Measurements from ENCODE around the gene IL3. TPM values are rescaled to one million over a fixed set of nuclear protein-coding genes. Genes with fewer than 3 reads are reported as not detected.

The IL3 gene
- polyA plus RNA-seq, 1 donor from 2014 or later = not detected

DNA sequence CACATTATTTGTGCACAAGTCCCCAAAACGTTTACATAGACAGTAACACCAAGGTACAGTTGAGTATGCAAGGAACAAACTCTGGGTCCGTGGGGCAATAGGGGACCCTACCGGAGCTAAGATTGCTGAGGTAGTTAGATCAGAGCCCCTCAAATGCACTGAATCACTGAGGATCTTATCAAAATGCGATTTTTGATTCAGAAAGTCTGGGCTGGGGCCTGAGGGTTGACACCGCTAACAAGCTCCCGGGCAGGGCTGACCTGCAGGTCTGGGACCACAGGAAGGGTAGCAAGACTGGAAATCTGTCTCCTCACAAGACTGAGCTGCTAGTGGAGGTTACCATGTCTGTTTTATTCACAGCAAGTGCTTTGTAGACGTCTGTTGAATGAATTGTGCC, 1.8 kb upstream of the IL3 start:
- H3K4me1 Mint-ChIP-seq = peaks cover 0 to 9% (median 0%) of the 10 kb centered on the region in 3 donors
- H3K27me3 Mint-ChIP-seq = peaks cover 6% of the 10 kb centered on the region
- H3K27ac Mint-ChIP-seq = no peak overlapping the region
- no peaks in the 10 kb centered on the region for H3K36me3 Mint-ChIP-seq
- H3K4me3 Mint-ChIP-seq = no peak overlapping the region
- H3K9me3 Mint-ChIP-seq = no peaks in the 10 kb centered on the region

DNA sequence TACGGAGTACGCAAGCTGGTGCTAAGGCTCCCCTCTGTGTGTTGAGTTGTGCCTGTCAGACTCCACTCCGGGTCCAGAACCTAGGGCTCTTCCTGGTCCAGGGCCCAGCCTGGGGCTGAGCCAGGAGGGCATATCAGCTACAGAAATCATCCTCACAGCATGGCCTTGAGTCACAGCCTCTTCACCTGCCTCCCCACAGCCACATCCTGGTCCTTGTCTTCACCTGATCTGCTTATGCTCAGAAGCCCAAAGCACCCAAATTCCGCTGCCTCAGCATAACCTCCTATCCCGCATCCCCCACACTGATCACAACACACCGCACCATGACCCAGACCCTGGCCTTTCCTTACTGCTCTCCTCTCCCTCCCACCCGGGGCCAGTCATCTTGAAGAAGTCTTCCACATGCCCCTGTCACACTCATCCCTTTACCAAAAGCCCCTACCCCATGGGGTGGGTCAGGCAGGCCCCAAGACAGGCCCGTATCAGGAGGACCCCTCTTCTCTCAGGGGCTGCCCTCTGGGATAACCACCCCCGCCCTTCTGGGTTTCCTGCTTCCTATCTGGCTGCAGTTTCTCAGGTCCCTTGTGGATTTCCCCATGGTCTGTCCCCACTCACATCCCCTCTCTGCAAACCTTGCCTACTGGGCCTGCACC, 1.3 kb upstream of the IL3 start:
- Mint-ChIP-seq H3K27ac (no peak overlapping the region), H3K36me3 (no peaks in the 10 kb centered on the region), H3K4me3 (no peak overlapping the region), H3K4me1 (peaks cover 0 to 9% (median 0%) of the 10 kb centered on the region in 3 donors), H3K27me3 (peaks cover 6% of the 10 kb centered on the region), H3K9me3 (no peaks in the 10 kb centered on the region)

- H3K4me1 Mint-ChIP-seq = peaks cover 0 to 13% (median 2%) of the 10 kb centered on the region in 3 donors
- H3K4me3 Mint-ChIP-seq = no peak overlapping the region
- no peak overlapping the region for H3K27ac Mint-ChIP-seq
- H3K27me3 Mint-ChIP-seq = peaks cover 6% of the 10 kb centered on the region
- H3K9me3 Mint-ChIP-seq = no peaks in the 10 kb centered on the region
- H3K36me3 Mint-ChIP-seq = no peaks in the 10 kb centered on the region
These were observed 557 bp upstream of the IL3 start for GRCh38 chr5:132059696-132060500.

DNA sequence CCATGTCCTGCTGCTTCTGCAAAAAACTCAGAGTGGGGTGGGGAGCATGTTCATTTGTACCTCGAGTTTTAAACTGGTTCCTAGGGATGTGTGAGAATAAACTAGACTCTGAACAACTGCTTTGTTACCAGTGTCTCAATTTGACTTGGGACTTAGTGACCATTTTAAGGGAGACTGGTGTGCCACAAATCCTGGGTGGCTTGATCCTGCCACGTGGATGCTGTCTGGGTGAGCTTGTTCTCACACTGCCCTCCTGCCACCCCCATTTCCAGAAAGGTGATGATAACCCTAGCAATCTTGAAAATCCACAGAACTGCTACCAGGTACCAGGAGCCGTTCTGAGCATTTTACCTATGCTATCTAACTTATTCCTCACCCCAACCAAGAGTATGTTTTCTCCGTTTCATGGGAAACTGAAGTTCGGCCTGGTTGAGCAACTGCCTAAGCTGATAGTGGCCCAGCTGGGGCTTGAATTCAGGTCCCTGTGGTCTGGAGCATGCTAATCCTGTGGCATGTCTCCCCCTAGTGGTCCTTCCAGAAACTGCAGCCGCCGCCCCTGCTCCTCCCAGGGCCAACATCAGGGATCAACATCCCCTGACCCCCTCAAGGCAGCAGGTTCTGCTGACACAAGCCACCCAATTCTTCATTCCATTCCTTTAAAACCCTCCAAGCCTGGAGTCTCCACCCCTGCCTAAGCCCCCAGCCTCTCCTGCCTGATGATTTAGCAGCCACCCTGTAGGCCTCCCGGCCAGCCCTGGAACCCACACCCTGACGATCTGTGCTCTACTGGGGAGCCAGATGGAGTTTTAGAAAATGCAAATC, 2.8 kb downstream of the IL3 start:
- Mint-ChIP-seq H3K36me3 (no peaks in the 10 kb centered on the region), H3K27ac (peak overlapping the region in 1 of 3 donors; percentile 32), H3K27me3 (peaks cover 2% of the 10 kb centered on the region), H3K4me1 (peaks cover 2 to 18% (median 2%) of the 10 kb centered on the region in 3 donors), H3K4me3 (no peak overlapping the region), H3K9me3 (no peaks in the 10 kb centered on the region)

- H3K4me3 Mint-ChIP-seq = no peak overlapping the region
- peak overlapping the region in 2 of 3 donors; percentile 32 to 53 for H3K27ac Mint-ChIP-seq
- peaks cover 2 to 18% (median 2%) of the 10 kb centered on the region in 3 donors for H3K4me1 Mint-ChIP-seq
- H3K9me3 Mint-ChIP-seq = no peaks in the 10 kb centered on the region
- no peaks in the 10 kb centered on the region for H3K36me3 Mint-ChIP-seq
- peaks cover 2% of the 10 kb centered on the region for H3K27me3 Mint-ChIP-seq
These were observed 3.7 kb downstream of the IL3 start for GRCh38 chr5:132064140-132064539.

DNA sequence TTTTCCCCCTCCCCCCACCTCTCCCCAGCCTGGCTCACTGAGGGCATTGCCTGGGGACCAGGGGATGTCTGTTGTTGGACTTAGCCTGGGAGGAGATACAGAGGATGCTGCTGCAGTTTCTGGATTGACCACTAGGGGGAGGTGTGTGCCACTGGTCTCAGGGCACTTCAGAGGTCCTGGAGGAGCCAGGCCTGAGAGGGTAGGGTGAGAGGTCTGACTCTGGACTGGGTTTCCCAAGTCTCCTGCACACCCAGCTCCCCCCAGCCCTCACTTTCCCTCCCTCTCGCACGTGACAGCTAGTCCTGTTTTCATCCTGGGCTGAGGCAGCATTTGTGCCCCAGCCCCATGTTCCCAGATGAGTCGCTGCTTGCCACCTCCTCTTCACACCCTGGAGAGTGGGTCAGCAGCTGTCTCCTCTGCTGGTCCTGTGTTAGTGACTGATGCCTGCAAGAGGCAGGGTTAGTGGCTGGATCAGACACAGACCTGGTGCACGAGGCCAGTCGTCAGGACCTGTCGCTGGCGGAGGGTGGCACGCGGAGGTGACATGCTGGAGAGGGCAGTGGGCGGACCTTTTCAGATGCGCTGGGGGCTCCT, 4.4 kb downstream of the IL3 start:
- Mint-ChIP-seq H3K36me3 (no peaks in the 10 kb centered on the region), H3K9me3 (no peaks in the 10 kb centered on the region), H3K27ac (peak overlapping the region in 1 of 3 donors; percentile 31), H3K27me3 (peaks cover 2% of the 10 kb centered on the region), H3K4me1 (peaks cover 2 to 18% (median 2%) of the 10 kb centered on the region in 3 donors), H3K4me3 (no peak overlapping the region)

GRCh38 chr5:132065351-132065937, 5.0 kb downstream of the IL3 start:
- Mint-ChIP-seq H3K27me3 (peaks cover 2% of the 10 kb centered on the region), H3K36me3 (no peaks in the 10 kb centered on the region), H3K4me3 (no peak overlapping the region), H3K4me1 (peaks cover 2 to 18% (median 2%) of the 10 kb centered on the region in 3 donors), H3K27ac (no peak overlapping the region), H3K9me3 (no peaks in the 10 kb centered on the region)

DNA sequence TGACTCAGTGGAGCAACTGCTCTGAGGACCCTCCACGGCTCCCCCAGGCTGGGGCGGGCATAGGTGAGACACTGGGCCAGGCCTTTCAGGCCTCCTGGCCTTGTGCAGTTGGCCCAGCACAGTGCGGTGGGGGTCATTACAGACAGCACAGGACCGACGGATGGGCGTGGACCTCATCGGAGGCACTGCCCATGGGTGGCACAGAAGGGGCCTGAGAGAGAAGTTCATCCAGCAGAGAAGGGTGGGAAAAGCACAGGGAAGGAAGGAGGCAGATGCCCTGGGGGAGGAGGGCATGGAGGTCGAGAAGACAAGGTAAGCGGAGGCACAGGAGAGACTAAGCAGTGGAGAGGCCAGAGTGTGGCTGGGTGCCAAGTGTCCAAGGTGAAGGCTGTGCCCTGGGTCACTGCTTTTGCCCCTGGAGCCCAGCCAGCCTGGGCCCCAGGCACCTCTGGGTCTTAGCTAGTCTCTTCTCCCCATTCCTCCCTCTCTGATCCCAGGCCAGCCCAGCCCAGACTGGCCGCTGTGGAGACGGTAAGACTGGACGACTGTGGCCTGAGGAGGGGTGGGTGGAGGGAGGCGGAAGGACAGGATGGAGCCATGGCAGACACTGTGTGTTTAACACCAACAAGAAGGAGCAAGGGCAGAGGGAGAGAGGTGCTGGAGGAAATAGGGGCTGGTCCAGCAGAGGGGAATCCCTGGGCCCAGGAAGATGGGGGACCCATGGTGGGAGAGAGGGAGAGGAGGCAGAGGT, 5.7 kb downstream of the IL3 start:
- peaks cover 2 to 18% (median 4%) of the 10 kb centered on the region in 3 donors for H3K4me1 Mint-ChIP-seq
- no peaks in the 10 kb centered on the region for H3K9me3 Mint-ChIP-seq
- H3K27ac Mint-ChIP-seq = no peak overlapping the region
- H3K27me3 Mint-ChIP-seq = peaks cover 2% of the 10 kb centered on the region
- H3K4me3 Mint-ChIP-seq = no peak overlapping the region
- no peaks in the 10 kb centered on the region for H3K36me3 Mint-ChIP-seq

DNA sequence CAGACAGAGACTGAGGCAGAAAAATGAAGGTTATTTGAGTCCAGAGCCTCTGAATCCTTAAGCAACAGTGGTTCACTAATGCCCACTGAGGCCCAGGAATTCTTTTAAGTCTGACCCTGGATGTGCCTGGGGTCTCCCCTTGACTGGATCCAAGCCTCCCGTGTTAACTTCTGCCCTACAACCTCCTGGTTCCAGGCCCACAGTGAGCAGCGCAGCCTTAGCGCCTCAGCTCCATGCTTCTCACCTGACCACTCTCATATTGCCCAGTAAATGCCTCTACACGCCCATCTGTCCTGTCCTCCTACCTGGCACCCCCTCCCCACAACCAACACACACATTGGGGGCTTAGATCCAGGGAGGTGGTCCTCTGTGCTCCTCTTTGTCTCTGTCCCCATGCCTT, 6.4 kb downstream of the IL3 start:
- peaks cover 2% of the 10 kb centered on the region for H3K27me3 Mint-ChIP-seq
- no peak overlapping the region for H3K27ac Mint-ChIP-seq

DNA sequence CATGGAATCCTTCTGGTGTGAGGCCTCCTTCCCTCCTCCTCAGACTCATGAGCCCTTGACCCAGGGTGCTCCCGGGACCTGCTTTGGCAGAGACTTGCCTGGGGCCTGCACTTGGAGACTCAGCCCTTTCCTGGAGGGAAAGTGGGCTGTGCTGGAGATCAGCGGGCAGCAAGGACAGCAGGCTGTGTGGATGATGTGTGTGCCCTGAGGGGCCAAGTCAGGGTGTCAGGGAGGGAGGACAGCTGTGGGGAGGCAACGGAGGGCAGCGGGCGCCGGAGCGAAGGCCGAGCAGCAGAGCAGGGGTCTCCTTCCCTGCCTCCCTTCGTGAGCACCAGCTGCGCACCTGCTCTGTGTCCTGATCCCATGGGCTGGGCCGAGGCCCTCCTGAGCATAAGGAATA, 7.0 kb downstream of the IL3 start:
- no peaks in the 10 kb centered on the region for H3K36me3 Mint-ChIP-seq
- H3K27ac Mint-ChIP-seq = no peak overlapping the region
- H3K27me3 Mint-ChIP-seq = peaks cover 2% of the 10 kb centered on the region
- H3K9me3 Mint-ChIP-seq = no peaks in the 10 kb centered on the region
- no peak overlapping the region for H3K4me3 Mint-ChIP-seq
- H3K4me1 Mint-ChIP-seq = peaks cover 2 to 18% (median 4%) of the 10 kb centered on the region in 3 donors

More for the DNA sequence above, 6.4 kb downstream of the IL3 start:
- Mint-ChIP-seq H3K9me3 (no peaks in the 10 kb centered on the region), H3K4me1 (peaks cover 2 to 18% (median 4%) of the 10 kb centered on the region in 3 donors), H3K36me3 (no peaks in the 10 kb centered on the region), H3K4me3 (no peak overlapping the region)

DNA sequence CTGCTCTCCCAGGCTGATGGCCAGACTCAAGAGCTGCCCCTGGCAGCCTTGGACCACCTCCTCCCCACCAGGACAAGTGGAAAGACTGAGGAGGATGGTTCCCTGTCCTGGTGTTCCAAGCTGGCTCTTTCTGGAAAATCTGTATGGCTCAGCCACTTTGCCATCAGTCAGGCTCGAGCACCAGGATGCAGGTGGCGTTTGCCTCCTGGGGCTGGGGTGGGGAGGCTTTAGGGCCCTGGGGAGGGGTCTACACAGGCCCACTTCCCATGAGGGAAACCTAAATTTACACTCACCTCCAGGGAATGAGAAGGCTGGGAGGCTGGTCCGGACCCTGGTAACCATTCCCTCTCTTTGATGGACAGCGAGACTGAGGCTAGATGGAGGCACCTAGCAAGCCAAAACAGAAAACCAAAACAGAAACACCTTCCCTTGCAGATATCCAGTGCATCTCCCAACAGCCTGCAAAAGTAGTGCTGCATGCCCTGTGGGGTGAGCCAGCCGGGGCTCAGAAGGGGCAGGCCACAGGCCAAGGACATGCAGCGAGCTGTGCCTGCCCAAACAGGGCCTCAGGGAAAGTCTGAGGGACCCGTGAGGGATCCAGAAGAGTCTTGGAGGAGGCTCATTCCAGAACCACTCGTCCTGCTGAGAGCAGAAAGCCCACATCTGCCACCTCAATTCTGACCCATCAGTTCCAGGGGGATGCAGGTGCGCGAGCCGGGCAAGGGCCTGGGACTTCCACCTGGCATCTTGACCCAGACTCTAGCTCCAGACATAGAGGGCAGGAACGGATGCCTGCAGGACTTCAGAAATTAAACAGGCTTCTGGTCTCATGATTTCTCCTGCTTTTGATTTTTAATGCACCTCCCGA, 7.7 kb downstream of the IL3 start:
- H3K27me3 Mint-ChIP-seq = peaks cover 2% of the 10 kb centered on the region

GRCh38 chr5:132069561-132069960, 9.1 kb downstream of the IL3 start:
- Mint-ChIP-seq H3K27me3 (no peaks in the 10 kb centered on the region), H3K4me1 (peaks cover 2 to 7% (median 4%) of the 10 kb centered on the region in 3 donors), H3K4me3 (no peak overlapping the region), H3K9me3 (no peaks in the 10 kb centered on the region), H3K27ac (no peak overlapping the region), H3K36me3 (no peaks in the 10 kb centered on the region)

More for the DNA sequence above, 7.7 kb downstream of the IL3 start:
- Mint-ChIP-seq H3K9me3 (no peaks in the 10 kb centered on the region), H3K36me3 (no peaks in the 10 kb centered on the region), H3K4me1 (peaks cover 2 to 14% (median 4%) of the 10 kb centered on the region in 3 donors), H3K4me3 (no peak overlapping the region), H3K27ac (no peak overlapping the region)

- Mint-ChIP-seq H3K9me3 (no peaks in the 10 kb centered on the region), H3K27me3 (no peaks in the 10 kb centered on the region), H3K4me1 (peaks cover 0 to 5% (median 4%) of the 10 kb centered on the region in 3 donors), H3K27ac (no peak overlapping the region), H3K4me3 (no peak overlapping the region), H3K36me3 (no peaks in the 10 kb centered on the region)
These were observed 9.5 kb downstream of the IL3 start for GRCh38 chr5:132069994-132070393.

Measured in IgD-negative memory B cell (primary cell).